EH (cell line): ENCODE data around the gene RXRA.

ENCODE experiments used
- DNase-seq: peaks from one replicate; pipeline ENCODE4 v3.0.0-alpha.2; 2015; ENCODE audit warnings: low read depth

Gene RXRA

GRCh38 chr9:134403292-134403681 lies 77.0 kb downstream of the RXRA start:
- no peak for DNase-seq

GRCh38 chr9:134403682-134404301 lies 77.5 kb downstream of the RXRA start:
- DNase-seq: peak; percentile 92

- no peak for DNase-seq
These were observed 78.4 kb downstream of the RXRA start for GRCh38 chr9:134404376-134405358.

DNA sequence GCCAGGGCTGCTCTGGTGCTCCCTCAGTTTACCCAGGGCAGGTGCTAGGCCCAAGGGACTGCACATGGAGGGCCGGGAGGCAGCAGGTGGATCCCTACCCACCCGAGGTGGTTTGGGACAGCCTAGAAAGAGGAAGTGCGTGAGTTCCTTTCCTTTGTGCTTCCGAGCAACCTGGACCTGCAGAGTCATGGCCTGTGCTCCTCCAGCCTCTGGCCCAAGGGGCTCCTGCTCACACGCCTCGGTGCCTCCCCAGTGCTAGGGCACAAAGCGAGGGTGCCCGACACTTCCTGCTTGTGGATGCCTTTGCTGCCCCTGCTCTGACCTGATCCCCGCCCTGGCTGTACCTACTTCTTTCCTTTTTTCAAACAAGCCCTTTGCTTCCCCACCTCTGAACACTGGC lies 79.3 kb downstream of the RXRA start:
- DNase-seq: no peak

DNA sequence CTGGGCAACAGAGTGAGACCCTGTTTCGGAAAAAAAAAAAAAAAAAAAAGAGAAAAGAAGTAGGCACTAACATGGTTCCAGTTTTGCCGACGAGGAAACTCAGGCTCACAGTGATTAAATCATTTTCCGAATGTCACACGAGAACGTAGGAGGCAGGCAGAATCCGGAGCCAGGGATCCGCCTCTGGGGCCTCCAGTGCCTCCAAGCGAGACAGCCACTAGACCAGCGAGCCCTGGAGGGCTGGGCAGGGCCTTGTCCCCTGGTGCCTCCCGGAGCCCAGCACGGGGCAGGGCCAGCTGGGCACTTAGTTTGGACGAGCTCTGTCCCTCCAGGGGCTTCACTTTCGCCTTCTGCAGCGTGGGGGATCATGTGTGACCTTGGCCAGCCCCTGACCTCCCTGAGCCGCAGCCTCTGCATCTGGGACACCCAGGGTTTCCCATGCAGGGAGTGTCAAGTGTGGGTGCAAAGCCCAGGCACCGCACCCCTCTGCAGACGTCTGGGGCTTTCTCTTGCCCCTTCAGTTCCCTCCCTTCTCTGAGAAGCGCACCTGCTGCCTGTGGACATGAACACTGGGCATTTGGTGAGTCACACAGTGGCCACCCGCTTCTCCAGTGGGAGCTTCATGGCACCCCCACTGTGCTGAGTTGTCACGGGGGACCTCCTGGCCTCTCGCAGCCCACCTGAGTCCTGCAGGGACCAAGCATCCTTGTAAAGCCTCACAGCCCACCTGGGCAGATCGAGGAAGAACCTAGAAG lies 80.3 kb downstream of the RXRA start:
- peak; percentile 14 for DNase-seq

DNA sequence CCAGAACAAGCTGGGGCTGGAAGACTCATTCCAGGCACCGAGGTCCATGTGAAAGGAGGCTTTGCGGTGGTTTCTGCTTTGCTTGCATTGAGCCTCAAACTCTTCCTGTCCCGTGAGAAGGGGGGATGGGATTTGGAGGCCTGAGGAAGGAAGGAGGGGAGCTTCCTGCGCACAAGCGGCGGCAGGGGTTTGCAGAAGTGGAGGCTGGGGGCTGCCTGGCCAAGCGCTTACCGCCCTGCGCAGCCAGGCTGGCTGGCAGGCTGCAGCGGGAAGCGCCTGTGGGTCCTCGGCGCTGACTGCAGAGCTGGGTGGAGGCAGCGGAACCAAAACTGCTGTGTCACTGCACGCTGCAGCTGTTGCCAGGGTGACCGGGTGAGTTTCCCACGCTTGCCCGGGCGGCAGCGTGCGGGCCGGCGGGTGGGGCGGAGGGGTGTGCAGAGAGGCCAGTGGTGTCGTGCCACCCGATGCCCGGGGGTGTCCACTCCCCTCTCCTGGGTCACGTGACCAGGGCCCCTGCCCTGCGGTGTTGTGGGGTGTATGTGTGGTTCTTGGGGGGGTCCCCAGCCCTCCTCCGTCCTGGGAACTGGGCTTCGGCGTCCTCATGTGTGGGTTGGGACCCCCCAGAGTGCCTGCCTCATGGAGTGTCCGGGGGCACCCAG lies 81.0 kb downstream of the RXRA start:
- DNase-seq: peak; percentile 96

GRCh38 chr9:134408389-134408788 lies 82.1 kb downstream of the RXRA start:
- DNase-seq: no peak

DNA sequence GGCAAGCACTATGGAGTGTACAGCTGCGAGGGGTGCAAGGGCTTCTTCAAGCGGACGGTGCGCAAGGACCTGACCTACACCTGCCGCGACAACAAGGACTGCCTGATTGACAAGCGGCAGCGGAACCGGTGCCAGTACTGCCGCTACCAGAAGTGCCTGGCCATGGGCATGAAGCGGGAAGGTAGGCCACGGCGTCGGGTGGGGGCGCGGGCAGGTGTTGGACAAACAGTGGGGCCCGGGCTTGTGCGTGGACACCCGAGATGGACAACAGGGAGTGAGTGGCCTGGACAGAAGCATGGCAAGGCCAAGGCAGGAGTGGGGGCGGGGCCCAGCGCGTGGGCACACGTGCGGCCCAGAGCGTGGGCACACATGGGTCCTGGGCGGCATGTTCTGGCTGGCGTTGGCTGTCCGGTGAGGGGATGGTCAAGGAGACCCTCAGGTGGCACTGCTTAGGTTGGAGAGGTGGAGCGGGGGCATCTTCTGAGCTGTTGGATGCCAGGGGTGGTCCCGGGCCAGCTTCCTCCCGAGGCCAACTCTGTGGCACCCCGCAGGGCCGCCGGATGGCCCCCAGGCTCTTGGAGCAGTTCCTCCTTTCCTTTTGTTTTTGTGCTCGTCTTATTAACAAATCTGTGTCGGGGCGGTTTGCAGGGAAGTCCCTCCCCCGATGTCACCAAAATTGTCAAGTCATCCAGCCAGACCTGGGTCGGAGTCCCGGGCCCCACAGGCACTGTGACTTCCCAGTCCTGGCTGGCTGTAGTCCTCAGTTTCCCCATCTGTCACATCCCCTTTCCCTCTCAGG lies 82.9 kb downstream of the RXRA start:
- DNase-seq: no peak

GRCh38 chr9:134410071-134410834 lies 84.0 kb downstream of the RXRA start:
- DNase-seq: no peak

DNA sequence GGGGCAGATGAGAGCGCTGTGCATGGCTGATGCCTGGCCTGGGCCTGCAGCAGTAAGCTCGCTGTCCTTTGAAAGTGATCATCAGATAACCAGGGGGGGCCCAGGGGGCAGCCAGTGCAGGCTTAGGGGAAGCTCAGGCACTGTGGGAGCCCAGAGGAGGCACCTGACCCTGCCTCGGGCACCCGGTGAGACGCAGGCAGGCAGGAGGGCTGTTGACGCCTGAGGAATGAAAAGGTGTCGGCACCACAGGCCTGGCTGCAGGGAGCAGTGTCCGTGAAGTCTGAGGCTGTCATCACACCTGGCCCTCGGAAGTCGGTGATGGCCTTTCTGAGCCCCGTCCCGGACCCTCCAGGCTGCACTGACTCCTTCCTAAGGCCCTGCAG lies 84.6 kb downstream of the RXRA start:
- no peak for DNase-seq

GRCh38 chr9:134411440-134412297 lies 85.4 kb downstream of the RXRA start:
- no peak for DNase-seq

GRCh38 chr9:134412298-134412711 lies 86.0 kb downstream of the RXRA start:
- DNase-seq: no peak

DNA sequence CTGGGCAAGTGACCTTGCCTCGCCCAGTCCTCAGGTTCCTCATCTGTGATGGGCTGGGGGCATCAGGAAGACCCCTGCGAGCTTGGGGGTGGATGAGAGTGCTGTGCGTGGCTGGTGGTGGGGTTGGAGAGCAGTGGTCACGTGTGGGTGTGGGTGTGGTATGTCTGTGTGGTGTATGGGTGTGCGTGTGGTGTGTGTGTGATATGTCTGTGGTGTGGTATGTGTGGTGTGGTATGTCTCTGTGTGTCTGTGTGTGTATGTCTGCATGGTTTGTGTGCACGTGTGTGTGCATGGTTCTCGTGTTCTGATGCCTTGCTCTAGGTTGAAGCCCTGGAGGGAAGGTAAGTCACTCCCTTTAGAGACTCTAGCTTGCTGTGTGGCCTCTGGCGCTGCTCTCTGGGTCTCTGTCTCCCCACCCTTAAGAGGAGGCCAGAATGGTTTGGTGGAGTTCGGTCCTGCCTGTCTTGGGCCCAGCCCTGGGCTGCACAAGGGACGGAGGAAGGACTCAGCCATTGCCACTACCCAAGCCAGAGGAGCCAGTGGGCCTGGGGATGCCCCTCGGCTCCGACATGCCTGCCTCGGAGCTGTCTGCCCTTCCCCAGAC lies 87.0 kb downstream of the RXRA start:
- no peak for DNase-seq

DNA sequence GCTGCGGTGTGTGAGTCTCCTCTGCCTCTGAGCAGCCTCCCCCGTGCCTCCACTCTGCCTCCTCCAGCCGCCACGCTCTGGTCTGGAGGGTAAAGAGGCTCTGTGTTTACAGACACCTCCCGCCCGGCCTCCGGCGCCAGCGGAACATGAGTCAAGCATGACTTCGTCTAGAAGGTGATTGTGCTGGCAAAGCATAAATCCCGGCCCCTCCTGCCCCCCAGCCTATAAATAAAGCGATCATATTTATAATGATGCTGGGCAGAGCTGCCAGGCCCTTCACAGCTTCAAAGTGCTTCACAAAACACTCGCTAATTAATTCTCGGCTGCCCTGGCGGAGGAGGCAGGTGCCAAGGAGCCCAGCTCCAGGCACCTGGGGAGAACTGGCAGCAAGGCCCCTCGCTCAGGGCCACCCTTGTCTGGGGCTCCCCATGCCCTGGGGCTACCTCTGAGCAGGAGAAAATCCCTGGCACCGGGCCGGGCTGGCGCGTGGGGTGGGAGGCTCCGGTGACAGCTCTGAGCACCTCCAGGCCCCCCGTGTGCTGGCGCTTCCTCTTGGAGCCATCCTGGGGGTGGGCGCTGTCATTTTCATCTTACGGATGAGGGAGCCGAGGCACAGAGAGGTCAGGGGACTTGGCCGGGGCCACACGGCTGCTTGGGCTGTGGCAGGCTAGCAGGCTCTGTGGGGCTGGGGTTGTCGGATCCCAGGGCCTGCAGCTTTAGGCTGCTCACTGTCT lies 87.8 kb downstream of the RXRA start:
- peak; percentile 91 for DNase-seq

DNA sequence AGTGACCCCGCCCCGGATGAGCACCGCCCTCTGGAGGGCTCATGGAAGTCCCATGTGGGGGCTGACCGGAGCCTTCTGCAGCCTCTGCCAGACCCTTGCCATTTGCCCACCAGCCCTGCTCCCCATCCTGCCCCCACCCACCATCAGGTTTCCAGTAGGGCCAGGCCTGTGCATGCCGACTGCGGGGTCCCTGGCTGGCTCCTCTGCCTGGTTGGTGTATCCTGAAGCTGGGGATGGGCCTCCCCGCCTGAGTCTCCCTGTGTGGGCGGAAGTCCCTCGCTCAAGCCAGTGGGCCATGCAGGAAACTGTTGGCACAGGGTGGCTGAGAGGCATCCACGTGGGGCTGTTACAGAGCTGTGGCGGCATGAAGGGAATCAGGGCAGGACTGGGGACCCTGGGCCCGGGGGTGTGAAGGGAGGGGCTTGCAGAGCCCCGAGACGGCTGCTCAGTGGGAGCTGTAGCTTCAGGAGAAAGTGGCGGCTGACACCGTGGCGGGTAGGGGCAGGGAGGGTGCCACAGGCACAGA lies 88.7 kb downstream of the RXRA start:
- DNase-seq: no peak

- DNase-seq: no peak
These were observed 90.2 kb downstream of the RXRA start for GRCh38 chr9:134416385-134417015.

DNA sequence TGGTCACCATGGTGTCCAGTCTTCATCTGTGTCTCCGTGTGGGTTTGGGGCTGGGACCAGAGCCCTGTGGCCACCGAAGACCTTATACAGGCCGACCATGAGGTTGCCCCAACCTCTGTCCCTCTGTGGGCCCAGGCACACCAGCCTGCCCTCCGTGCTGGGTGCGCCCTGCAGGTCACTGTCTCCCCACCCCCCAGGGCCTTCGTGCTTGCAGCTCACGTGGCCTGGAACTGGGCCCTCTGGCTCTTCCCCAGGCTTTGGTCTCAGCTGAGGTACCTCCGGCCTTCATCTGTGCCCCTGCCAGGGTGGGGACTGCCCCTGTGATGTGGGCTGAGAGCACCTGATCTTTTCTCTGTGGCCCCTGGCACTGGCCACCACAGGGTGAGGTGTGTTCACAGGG lies 92.1 kb downstream of the RXRA start:
- no peak for DNase-seq
